K562 (cell line): ENCODE results near the gene GMPR2. TPM values are rescaled to one million over a fixed set of nuclear protein-coding genes. Genes with fewer than 3 reads are reported as not detected.
A peak's percentile ranks its signal among the peaks of the same experiment; 100 is the strongest.

Experiments used
- BHLHE40 ChIP-seq: IDR thresholded peaks from 2 replicates; pipeline ENCODE4 v1.6.1; 2011; ENCODE audit warnings: low read length, improper control_type of control experiment
- FOXJ3 ChIP-seq: sonication (generic); formaldehyde crosslinking; IDR thresholded peaks from 2 replicates; pipeline ENCODE4 v1.4.0; 2020; ENCODE audit warnings: mild to moderate bottlenecking, missing genetic modification reagents
- HNRNPLL ChIP-seq: fragments of 200-400 bp; formaldehyde crosslinking; IDR thresholded peaks from 2 replicates; pipeline ENCODE4 v1.6.1; 2017; ENCODE audit warnings: low read length, low read depth, mild to moderate bottlenecking; ENCODE audit not compliant: poor library complexity, severe bottlenecking
- ILF3 ChIP-seq: fragments of 450-650 bp; IDR thresholded peaks from 2 replicates; pipeline ENCODE4 v1.6.1; 2018; ENCODE audit warnings: antibody characterized with exemption, mild to moderate bottlenecking, moderate library complexity, borderline replicate concordance
- MBD2 ChIP-seq: sonication (generic); IDR thresholded peaks from 2 replicates; pipeline ENCODE4 v1.6.1; 2016; ENCODE audit warnings: low read depth, borderline replicate concordance
- MIER1 ChIP-seq: fragments of 450-650 bp; IDR thresholded peaks from 2 replicates; pipeline ENCODE4 v1.6.1; 2016; ENCODE audit warnings: antibody characterized with exemption, mild to moderate bottlenecking, low read depth
- NCOA4 ChIP-seq: fragments of 450-650 bp; IDR thresholded peaks from 2 replicates; pipeline ENCODE4 v1.6.1; 2018; ENCODE audit warnings: mild to moderate bottlenecking; ENCODE audit not compliant: partially characterized antibody
- POLR2A ChIP-seq: fragments of 450-650 bp; conservative IDR thresholded peaks from 2 replicates; pipeline ENCODE4 v1.6.1; 2016
- PRMT5 ChIP-seq: sonication (generic); formaldehyde crosslinking; IDR thresholded peaks from 2 replicates; pipeline ENCODE4 v1.5.0; 2020; ENCODE audit warnings: missing genetic modification reagents
- SIX5 ChIP-seq, 2 experiments: IDR thresholded peaks; 2 replicates each; pipeline ENCODE4 v1.6.1; 2011; ENCODE audit warnings: low read length in 2 of 2, borderline replicate concordance in 1 of 2, low read depth in 1 of 2, mild to moderate bottlenecking in 1 of 2, moderate library complexity in 1 of 2; ENCODE audit not compliant: insufficient read depth in 1 of 2
- SPI1 ChIP-seq: IDR thresholded peaks from 2 replicates; pipeline ENCODE4 v1.6.1; 2011; ENCODE audit warnings: low read depth, low read length, control low read depth, borderline replicate concordance
- STAT5A ChIP-seq: IDR thresholded peaks from 2 replicates; pipeline ENCODE4 v1.6.1; 2012; ENCODE audit warnings: low read length, inconsistent platforms, borderline replicate concordance
- TEAD4 ChIP-seq, 2 experiments: sonication (generic) in 1 of 2; formaldehyde crosslinking in 1 of 2; IDR thresholded peaks; 2 replicates each; pipeline versions ENCODE4 v1.6.1 to v1.8.0; 2012 to 2022; ENCODE audit warnings: borderline replicate concordance in 1 of 2, inconsistent platforms in 1 of 2, low read length in 1 of 2, mild to moderate bottlenecking in 1 of 2, missing genetic modification reagents in 1 of 2
- ZNF12 ChIP-seq: sonication (generic); formaldehyde crosslinking; IDR thresholded peaks from 2 replicates; pipeline ENCODE4 v1.4.0; 2020; ENCODE audit warnings: mild to moderate bottlenecking, missing genetic modification reagents
- ZNF239 ChIP-seq: fragments of 250-450 bp; sonication (Bioruptor Pico); IDR thresholded peaks from 2 replicates; pipeline ENCODE4 v1.4.0; 2020; ENCODE audit warnings: mild to moderate bottlenecking
- polyA plus RNA-seq, 8 experiments: library from polyadenylated mRNA; depleted of rRNA in 4 of 8; stranded (reverse) in 5 of 8; unstranded in 3 of 8; fragments of >200 nt; fragmentation: Nextera tagmentation in 2 of 8; fragmentation: Illumina TruSeq in 1 of 8; extraction: Ambion mirVana in 2 of 8; extraction: Trizol in 1 of 8; gene quantifications; 2 replicates each; pipeline versions ENCODE4 v1.2.1 to v1.2.3, GENCODE V29; 2011 to 2014; ENCODE audit warnings: inconsistent platforms in 1 of 8, missing spikeins in 1 of 8
- total RNA-seq, 7 experiments: library from RNA; depleted of rRNA in 6 of 7; stranded (reverse); fragments of >200 nt in 6 of 7; fragmentation: Illumina TruSeq in 2 of 7; extraction: Trizol in 2 of 7; gene quantifications; 2 replicates each; pipeline versions ENCODE4 v1.2.1 to v1.2.3, GENCODE V29; 2011 to 2021; ENCODE audit warnings: low replicate concordance in 1 of 7
- TF ChIP-seq, protein P1 (sequence below): sonication (generic); formaldehyde crosslinking; IDR thresholded peaks from 2 replicates; pipeline ENCODE4 v1.8.1; 2023; ENCODE audit warnings: mild to moderate bottlenecking, missing genetic modification reagents
- TF ChIP-seq, protein P2 (sequence below): sonication (generic); formaldehyde crosslinking; IDR thresholded peaks from 2 replicates; pipeline ENCODE4 v1.8.0; 2022; ENCODE audit warnings: mild to moderate bottlenecking, missing genetic modification reagents
- TF ChIP-seq, protein P3 (sequence below): fragments of 450-650 bp; IDR thresholded peaks from 2 replicates; pipeline ENCODE4 v1.6.1; 2017; ENCODE audit warnings: antibody characterized with exemption, mild to moderate bottlenecking
- TF ChIP-seq, protein P4 (sequence below): fragments of 250-450 bp; sonication (Bioruptor Pico); IDR thresholded peaks from 2 replicates; pipeline ENCODE4 v1.4.0; 2020

The GMPR2 gene
- total and polyA plus RNA-seq, 9 of the 15 experiments (the other 6 are each of a cell fraction or from before 2014, with no cell fraction given): 26.4 to 67.4 (median 36.3) TPM

DNA sequence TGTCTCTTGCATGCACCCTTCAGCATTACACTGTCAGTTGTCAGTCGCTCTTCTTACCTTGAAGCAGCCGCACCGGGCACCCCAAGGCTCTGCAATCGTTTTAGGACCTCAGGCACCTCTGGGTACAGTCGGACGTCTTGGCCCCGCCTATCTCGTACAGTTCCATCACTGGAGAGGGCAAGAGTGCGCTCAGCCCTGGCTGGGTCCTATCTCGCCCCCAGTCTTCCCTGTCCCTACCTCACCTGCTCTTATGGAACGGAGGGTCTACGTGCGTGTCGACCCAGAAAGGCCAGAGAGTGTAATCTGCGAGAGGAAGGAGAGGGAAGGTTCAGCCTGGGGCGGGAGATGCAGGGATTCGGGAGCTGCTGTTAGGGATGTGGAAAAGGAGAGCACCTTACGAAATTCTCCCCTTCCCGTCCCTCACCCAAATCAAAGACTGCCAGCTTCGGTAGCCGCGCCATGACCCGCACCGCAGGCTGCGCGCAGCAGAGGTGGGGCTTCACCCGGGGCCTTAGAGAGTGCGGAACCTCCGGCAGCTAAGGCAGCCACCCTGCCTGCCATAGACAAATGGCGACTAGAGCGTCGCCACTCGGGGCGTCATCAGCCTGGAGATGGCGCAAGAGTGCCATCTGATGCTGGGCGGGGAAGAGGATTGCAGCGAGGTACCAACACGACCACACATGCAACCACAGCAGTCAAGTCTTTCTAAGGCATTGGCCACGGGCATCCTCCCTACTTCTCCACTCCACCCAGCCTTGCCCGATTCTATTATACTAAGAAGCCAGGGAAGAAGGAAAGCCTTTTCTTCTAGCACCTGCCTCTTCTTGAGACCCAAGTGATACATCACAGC, 17.0 kb upstream of the GMPR2 start, which contains the start of gene MDP1 (continued):
- TF ChIP-seq, protein P1, sequence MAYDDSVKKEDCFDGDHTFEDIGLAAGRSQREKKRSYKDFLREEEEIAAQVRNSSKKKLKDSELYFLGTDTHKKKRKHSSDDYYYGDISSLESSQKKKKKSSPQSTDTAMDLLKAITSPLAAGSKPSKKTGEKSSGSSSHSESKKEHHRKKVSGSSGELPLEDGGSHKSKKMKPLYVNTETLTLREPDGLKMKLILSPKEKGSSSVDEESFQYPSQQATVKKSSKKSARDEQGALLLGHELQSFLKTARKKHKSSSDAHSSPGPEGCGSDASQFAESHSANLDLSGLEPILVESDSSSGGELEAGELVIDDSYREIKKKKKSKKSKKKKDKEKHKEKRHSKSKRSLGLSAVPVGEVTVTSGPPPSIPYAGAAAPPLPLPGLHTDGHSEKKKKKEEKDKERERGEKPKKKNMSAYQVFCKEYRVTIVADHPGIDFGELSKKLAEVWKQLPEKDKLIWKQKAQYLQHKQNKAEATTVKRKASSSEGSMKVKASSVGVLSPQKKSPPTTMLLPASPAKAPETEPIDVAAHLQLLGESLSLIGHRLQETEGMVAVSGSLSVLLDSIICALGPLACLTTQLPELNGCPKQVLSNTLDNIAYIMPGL (CRISPR knock-in tag): no peak
- TF ChIP-seq SPI1: no peak
- TF ChIP-seq, protein P2, sequence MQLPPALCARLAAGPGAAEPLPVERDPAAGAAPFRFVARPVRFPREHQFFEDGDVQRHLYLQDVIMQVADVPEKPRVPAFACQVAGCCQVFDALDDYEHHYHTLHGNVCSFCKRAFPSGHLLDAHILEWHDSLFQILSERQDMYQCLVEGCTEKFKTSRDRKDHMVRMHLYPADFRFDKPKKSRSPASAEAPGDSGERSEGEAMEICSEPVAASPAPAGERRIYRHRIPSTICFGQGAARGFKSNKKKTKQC (CRISPR knock-in tag): peak; percentile 51; the same call in 1 of the 2 replicates
- no peak for TF ChIP-seq PRMT5 (CRISPR knock-in tag)
- TF ChIP-seq FOXJ3 (CRISPR knock-in tag): no peak
- peak; percentile 28; the same call in 1 of the 2 replicates for TF ChIP-seq BHLHE40
- no peak for TF ChIP-seq ZNF12
- no peak for TF ChIP-seq NCOA4
- TF ChIP-seq, protein P3, sequence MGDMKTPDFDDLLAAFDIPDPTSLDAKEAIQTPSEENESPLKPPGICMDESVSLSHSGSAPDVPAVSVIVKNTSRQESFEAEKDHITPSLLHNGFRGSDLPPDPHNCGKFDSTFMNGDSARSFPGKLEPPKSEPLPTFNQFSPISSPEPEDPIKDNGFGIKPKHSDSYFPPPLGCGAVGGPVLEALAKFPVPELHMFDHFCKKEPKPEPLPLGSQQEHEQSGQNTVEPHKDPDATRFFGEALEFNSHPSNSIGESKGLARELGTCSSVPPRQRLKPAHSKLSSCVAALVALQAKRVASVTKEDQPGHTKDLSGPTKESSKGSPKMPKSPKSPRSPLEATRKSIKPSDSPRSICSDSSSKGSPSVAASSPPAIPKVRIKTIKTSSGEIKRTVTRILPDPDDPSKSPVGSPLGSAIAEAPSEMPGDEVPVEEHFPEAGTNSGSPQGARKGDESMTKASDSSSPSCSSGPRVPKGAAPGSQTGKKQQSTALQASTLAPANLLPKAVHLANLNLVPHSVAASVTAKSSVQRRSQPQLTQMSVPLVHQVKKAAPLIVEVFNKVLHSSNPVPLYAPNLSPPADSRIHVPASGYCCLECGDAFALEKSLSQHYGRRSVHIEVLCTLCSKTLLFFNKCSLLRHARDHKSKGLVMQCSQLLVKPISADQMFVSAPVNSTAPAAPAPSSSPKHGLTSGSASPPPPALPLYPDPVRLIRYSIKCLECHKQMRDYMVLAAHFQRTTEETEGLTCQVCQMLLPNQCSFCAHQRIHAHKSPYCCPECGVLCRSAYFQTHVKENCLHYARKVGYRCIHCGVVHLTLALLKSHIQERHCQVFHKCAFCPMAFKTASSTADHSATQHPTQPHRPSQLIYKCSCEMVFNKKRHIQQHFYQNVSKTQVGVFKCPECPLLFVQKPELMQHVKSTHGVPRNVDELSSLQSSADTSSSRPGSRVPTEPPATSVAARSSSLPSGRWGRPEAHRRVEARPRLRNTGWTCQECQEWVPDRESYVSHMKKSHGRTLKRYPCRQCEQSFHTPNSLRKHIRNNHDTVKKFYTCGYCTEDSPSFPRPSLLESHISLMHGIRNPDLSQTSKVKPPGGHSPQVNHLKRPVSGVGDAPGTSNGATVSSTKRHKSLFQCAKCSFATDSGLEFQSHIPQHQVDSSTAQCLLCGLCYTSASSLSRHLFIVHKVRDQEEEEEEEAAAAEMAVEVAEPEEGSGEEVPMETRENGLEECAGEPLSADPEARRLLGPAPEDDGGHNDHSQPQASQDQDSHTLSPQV: no peak
- peak; percentile 86 for TF ChIP-seq POLR2A
- peak; percentile 78 for TF ChIP-seq HNRNPLL
- 0 out of 4 replicates have a peak, but pooled peaks of 1 of the 2 experiments have one; percentile 8 for TF ChIP-seq SIX5 (IDR thresholded peaks at IDR 0.05; ENCODE audit: borderline replicate concordance in 1 of 2, insufficient read depth in 1 of 2, low read depth in 1 of 2, low read length in 2 of 2)
- TF ChIP-seq, protein P4, sequence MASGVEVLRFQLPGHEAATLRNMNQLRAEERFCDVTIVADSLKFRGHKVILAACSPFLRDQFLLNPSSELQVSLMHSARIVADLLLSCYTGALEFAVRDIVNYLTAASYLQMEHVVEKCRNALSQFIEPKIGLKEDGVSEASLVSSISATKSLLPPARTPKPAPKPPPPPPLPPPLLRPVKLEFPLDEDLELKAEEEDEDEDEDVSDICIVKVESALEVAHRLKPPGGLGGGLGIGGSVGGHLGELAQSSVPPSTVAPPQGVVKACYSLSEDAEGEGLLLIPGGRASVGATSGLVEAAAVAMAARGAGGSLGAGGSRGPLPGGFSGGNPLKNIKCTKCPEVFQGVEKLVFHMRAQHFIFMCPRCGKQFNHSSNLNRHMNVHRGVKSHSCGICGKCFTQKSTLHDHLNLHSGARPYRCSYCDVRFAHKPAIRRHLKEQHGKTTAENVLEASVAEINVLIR (CRISPR knock-in tag): peak; percentile 82
- TF ChIP-seq ZNF239 (CRISPR knock-in tag): no peak
- peak; percentile 18; the same call in 1 of the 2 replicates for TF ChIP-seq STAT5A
- 0 out of 2 replicates have a peak, but pooled peaks have one; percentile 19 for TF ChIP-seq TEAD4 (IDR thresholded peaks at IDR 0.05; ENCODE audit: low read length)
- TF ChIP-seq TEAD4 (CRISPR knock-in tag; IDR thresholded peaks at IDR 0.05; ENCODE audit: borderline replicate concordance): no peak
- no peak for TF ChIP-seq MIER1
- TF ChIP-seq MBD2: peak; percentile 36; the same call in 1 of the 2 replicates
- peak; percentile 77; the same call in 1 of the 2 replicates for TF ChIP-seq ILF3
